Measurements from ENCODE around the gene SLC1A1. TPM values are rescaled to one million over a fixed set of nuclear protein-coding genes. Genes with fewer than 3 reads are reported as not detected.

Gene SLC1A1
- total RNA-seq, 1 donor from 2014 or later = 0.10 TPM

GRCh38 chr9:4581035-4581760 lies 90.9 kb downstream of the SLC1A1 start:
- TF ChIP-seq CTCF (IDR thresholded peaks at IDR 0.05; ENCODE audit: partially characterized antibody, unreplicated experiment) = no peak
- H3K9me3 Mint-ChIP-seq (ENCODE audit: unreplicated experiment) = no peaks in the 10 kb centered on the region
- H3K36me3 Mint-ChIP-seq (ENCODE audit: unreplicated experiment) = no peaks in the 10 kb centered on the region
- no peaks in the 10 kb centered on the region for H3K27me3 Mint-ChIP-seq (ENCODE audit: unreplicated experiment)
- H3K4me1 Mint-ChIP-seq (ENCODE audit: low read depth, unreplicated experiment) = no peaks in the 10 kb centered on the region
- no peak overlapping the region for H3K27ac Mint-ChIP-seq (ENCODE audit: unreplicated experiment)
- H3K4me3 Mint-ChIP-seq (ENCODE audit: unreplicated experiment) = no peak overlapping the region
- no peak for DNase-seq

GRCh38 chr9:4581861-4582565 lies 91.7 kb downstream of the SLC1A1 start:
- no peak for TF ChIP-seq CTCF (IDR thresholded peaks at IDR 0.05; ENCODE audit: partially characterized antibody, unreplicated experiment)
- Mint-ChIP-seq H3K4me3 (ENCODE audit: unreplicated experiment) (no peak overlapping the region), H3K36me3 (ENCODE audit: unreplicated experiment) (no peaks in the 10 kb centered on the region)

GRCh38 chr9:4583001-4583400 lies 92.7 kb downstream of the SLC1A1 start:
- DNase-seq = no peak
- no peaks in the 10 kb centered on the region for H3K9me3 Mint-ChIP-seq (ENCODE audit: unreplicated experiment)
- H3K4me3 Mint-ChIP-seq (ENCODE audit: unreplicated experiment) = no peak overlapping the region

More at GRCh38 chr9:4581861-4582565, 91.7 kb downstream of the SLC1A1 start:
- no peak for DNase-seq
- H3K27me3 Mint-ChIP-seq (ENCODE audit: unreplicated experiment) = no peaks in the 10 kb centered on the region
- no peaks in the 10 kb centered on the region for H3K9me3 Mint-ChIP-seq (ENCODE audit: unreplicated experiment)
- H3K4me1 Mint-ChIP-seq (ENCODE audit: low read depth, unreplicated experiment) = no peaks in the 10 kb centered on the region
- H3K27ac Mint-ChIP-seq (ENCODE audit: unreplicated experiment) = no peak overlapping the region

GRCh38 chr9:4584636-4585035 lies 94.4 kb downstream of the SLC1A1 start:
- Mint-ChIP-seq H3K27me3 (ENCODE audit: unreplicated experiment) (no peaks in the 10 kb centered on the region), H3K36me3 (ENCODE audit: unreplicated experiment) (no peaks in the 10 kb centered on the region), H3K4me1 (ENCODE audit: low read depth, unreplicated experiment) (no peaks in the 10 kb centered on the region), H3K4me3 (ENCODE audit: unreplicated experiment) (no peak overlapping the region), H3K27ac (ENCODE audit: unreplicated experiment) (no peak overlapping the region), H3K9me3 (ENCODE audit: unreplicated experiment) (peaks cover 3% of the 10 kb centered on the region)
- DNase-seq = no peak
- no peak for TF ChIP-seq CTCF (IDR thresholded peaks at IDR 0.05; ENCODE audit: partially characterized antibody, unreplicated experiment)

More at GRCh38 chr9:4583001-4583400, 92.7 kb downstream of the SLC1A1 start:
- no peaks in the 10 kb centered on the region for H3K36me3 Mint-ChIP-seq (ENCODE audit: unreplicated experiment)
- no peaks in the 10 kb centered on the region for H3K4me1 Mint-ChIP-seq (ENCODE audit: low read depth, unreplicated experiment)
- no peaks in the 10 kb centered on the region for H3K27me3 Mint-ChIP-seq (ENCODE audit: unreplicated experiment)
- TF ChIP-seq CTCF (IDR thresholded peaks at IDR 0.05; ENCODE audit: partially characterized antibody, unreplicated experiment) = no peak
- H3K27ac Mint-ChIP-seq (ENCODE audit: unreplicated experiment) = no peak overlapping the region

GRCh38 chr9:4585135-4585534 lies 94.9 kb downstream of the SLC1A1 start:
- H3K27me3 Mint-ChIP-seq (ENCODE audit: unreplicated experiment) = no peaks in the 10 kb centered on the region
- H3K4me3 Mint-ChIP-seq (ENCODE audit: unreplicated experiment) = no peak overlapping the region
- peaks cover 3% of the 10 kb centered on the region for H3K9me3 Mint-ChIP-seq (ENCODE audit: unreplicated experiment)
- H3K36me3 Mint-ChIP-seq (ENCODE audit: unreplicated experiment) = no peaks in the 10 kb centered on the region
- H3K27ac Mint-ChIP-seq (ENCODE audit: unreplicated experiment) = no peak overlapping the region
- TF ChIP-seq CTCF (IDR thresholded peaks at IDR 0.05; ENCODE audit: partially characterized antibody, unreplicated experiment) = no peak
- H3K4me1 Mint-ChIP-seq (ENCODE audit: low read depth, unreplicated experiment) = no peaks in the 10 kb centered on the region
- no peak for DNase-seq

Measured in glutamatergic neuron (in vitro differentiated cells).